HG02623 (cell line): Measurements from ENCODE around the gene SNX5.

Experiments
- ATAC-seq: cut with Tn5 transposase; IDR thresholded peaks from one replicate; pipeline ENCODE4 v1.9.1; 2021; ENCODE audit warnings: moderate library complexity; ENCODE audit not compliant: unreplicated experiment

Gene SNX5

GRCh38 chr20:17941826-17942196 lies 26.8 kb downstream of the SNX5 start:
- no peak for ATAC-seq

- no peak for ATAC-seq
Observed at GRCh38 chr20:17941087-17941825, 27.3 kb downstream of the SNX5 start.

DNA sequence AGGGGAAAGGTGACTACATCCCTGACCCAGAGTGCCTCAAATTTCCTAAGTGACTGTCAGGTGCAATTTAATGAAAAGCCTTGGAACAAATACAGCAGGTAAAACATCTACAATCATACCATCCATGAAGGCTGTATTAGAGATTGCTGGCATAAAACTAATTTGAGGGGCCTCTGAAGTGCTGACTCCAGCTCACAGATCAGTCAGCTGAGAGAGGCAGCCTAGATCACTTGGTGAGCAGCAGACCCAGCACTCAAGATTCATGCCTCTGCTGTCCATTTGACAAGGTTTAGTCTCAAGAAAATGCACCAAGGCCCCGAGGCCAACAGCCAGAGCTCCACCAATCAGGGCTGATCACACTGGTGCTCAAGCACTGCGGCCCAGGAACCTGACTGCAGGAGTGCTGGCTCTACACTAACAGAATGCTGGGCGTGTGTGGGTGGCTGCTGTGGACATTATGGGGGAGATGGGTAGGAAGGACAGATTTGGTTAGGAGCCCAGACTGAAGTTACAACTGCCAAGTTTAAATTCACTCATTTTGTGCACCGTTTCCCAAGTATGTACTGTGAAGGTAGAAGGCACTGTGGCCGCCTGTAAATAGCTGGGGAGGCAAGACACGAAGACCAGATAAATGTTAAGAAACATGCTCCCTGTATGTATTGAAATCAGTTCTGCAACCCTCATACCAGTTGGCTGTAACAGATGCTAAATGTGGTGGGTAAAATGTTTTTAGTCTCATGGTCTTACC lies 28.2 kb downstream of the SNX5 start:
- ATAC-seq: no peak

DNA sequence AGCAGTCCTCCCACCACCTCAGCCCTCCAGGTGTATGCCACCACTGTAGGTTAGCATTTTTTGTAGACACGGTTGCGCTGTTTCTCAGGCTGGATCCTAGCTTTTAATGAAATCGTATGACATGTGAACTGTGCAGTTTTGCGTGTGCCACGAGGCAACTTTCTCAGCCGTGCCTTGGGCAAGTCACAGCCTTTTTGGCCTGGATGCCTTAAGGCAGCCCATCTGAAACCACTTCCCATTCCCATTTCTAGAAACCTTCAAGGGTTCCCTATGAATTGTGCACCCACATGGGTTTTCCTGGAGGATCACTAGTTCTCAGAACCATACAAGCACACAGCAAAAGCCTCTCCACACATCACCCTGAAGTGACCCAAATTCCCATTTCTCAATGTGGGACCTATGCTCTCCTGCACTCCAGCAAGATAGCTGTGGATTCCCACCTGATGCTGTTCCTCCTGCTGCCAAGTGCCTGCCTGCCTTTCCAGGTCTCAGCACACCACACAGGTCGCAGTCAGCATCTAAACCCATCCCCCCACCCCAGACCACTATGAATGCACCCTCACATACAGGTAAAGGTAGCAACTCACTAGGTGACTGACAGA lies 28.9 kb downstream of the SNX5 start:
- ATAC-seq: no peak

- peak; percentile 56 for ATAC-seq
Observed at GRCh38 chr20:17938871-17939619, 29.5 kb downstream of the SNX5 start.

- no peak for ATAC-seq
Observed at GRCh38 chr20:17936761-17937732, 31.5 kb downstream of the SNX5 start.

DNA sequence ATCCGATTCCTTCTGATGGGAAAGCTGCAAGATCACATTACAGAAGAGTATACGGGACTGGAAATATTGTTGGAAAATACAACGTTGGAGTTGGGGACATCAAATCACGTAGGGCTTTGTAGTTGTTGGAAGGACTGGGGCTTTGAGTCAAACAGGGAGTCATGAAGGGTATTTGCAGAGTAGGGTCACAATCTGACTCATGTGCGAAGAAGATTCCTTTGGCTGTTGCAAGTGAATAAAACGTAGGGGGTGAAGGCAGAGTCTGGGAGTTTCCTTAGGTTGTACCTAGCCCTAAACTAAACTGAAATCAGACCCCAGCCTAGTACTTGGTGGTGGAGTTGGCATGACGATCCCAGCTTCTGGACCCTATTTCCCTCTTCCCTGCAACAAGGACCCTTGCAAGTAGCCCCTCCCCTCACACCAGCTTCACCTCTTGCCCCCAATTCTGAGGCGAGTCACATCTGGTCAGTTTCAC lies 32.3 kb downstream of the SNX5 start:
- ATAC-seq: no peak

DNA sequence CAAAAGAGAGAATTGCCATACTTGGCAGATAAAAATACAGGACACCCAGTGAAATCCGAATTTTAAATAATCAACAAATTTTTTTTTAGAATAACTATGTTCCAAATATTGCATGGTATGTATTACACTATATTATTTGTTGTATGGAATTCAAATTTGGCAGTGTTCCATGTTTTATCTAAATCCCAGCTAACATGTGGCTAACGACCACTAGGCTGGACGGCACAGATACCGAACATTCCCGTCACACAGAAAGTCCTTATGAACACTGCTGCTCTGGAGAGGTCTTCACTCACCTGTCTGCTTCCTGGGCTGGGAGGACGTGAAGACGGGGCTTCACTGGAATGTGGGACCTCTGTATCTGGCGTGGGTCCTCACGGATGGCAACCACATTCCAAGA lies 32.8 kb downstream of the SNX5 start:
- no peak for ATAC-seq

GRCh38 chr20:17935186-17935585 lies 33.4 kb downstream of the SNX5 start:
- no peak for ATAC-seq

- no peak for ATAC-seq
Observed at GRCh38 chr20:17934141-17934862, 34.3 kb downstream of the SNX5 start.

GRCh38 chr20:17933711-17934110 lies 34.9 kb downstream of the SNX5 start:
- ATAC-seq: peak; percentile 50

DNA sequence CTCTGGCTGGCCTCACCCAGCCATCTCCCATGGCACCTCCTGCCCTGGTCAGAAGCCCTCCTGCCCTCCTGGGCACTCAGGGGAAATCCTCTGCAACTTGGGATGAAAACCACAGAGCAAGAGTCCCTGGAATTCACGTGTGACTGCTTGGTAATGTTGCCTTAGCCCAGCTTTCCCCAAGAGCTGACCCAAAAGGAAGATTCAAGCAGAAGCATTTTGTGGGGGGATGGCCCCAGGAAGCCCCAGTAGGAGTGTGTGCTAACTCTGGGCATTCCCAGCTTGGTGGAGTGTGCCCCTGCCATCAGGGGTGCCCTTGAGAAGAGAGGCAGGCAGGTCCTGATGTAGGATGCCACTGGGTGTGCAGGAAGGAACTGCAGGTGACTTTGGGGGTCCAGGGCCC lies 35.5 kb downstream of the SNX5 start:
- ATAC-seq: no peak

GRCh38 chr20:17932396-17932795 lies 36.2 kb downstream of the SNX5 start:
- ATAC-seq: no peak

GRCh38 chr20:17931513-17931912 lies 37.1 kb downstream of the SNX5 start:
- ATAC-seq: no peak

DNA sequence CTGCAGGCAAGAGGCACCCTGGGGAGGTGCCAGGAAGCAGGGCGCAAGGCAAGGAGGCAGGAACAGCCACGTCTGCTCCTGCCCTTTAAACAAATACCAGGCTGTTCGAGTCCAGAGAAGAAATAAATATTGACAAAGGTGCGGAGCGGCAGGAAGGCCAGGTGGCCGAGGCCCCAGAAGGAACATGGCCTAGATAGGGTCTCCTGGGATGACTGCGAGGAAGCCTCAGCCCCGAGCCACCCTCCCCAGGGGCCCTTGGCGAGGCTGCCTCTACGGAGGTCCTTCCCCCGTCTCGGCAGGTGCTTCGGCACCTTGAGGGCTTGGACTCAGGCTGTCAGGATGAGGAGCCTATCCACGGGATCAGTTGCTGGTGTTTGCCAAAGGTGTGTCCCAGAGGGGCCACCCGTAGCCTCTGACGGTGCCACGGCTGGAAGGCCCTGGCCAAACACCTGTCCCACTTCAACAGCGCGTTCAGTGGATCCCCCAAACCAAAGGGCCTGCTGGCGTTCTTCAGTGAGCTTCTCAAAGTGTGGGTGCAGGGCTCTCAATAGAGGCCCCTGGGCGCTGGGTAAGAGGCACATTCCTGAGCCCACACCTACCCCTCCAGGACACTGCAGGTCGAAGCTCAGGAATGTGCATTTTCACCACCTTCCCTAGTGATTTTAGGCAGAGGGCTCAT lies 39.8 kb downstream of the SNX5 start:
- ATAC-seq: no peak

- ATAC-seq: no peak
Observed at GRCh38 chr20:17928211-17928611, 40.4 kb downstream of the SNX5 start.

DNA sequence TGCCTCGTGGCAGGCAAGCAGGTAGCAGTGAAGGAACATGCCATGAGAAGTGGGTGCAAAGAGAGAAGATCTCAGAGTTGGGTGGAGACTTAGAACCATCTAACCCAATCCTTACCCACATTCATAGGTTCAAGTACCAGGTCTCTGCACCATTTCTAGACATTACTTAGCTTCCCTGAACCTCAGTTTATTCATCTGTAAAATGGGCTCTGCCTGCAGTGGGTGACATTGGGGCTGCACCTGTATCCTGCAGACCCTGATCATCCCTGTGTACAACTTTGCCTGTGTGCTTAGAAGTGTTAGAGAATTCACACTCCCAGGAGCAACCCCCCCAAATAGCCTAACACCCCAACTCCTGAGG lies 42.7 kb downstream of the SNX5 start:
- ATAC-seq: no peak

- ATAC-seq: no peak
Observed at GRCh38 chr20:17925141-17925939, 43.3 kb downstream of the SNX5 start.
